Activated CD8-positive, alpha-beta T cell treated with anti-CD3 and anti-CD28 coated beads, Interleukin-2, amount 10 ng/mL, durations not matched to agents 7 days and 5 days (primary cell): ENCODE results near the gene MAN2A2. TPM values are rescaled to one million over a fixed set of nuclear protein-coding genes. Genes with fewer than 3 reads are reported as not detected.

ENCODE experiments used
- ATAC-seq: fragments of 150-1000 bp; cut with Tn5 transposase; one replicate; pipeline ENCODE4 v1.10.0; 2021; ENCODE audit warnings: moderate library complexity
- CTCF ChIA-PET: fragments of 350-600 bp; sonication (Branson Sonifier 250); formaldehyde crosslinking; loops from one replicate; lab custom pipeline; 2021; ENCODE audit warnings: antibody characterized with exemption; lab: Charles Lee
- POLR2A ChIA-PET: fragments of 350-600 bp; sonication (Branson Sonifier 250); formaldehyde crosslinking; loops from one replicate; lab custom pipeline; 2021; ENCODE audit warnings: antibody characterized with exemption; lab: Charles Lee
- DNase-seq: peaks from one replicate; pipeline ENCODE4 v3.0.0-alpha.2; 2020
- H3K27ac Mint-ChIP-seq: one replicate; pipeline ENCODE4 v1.8.0; 2021; ENCODE audit warnings: mild to moderate bottlenecking, mixed read lengths
- H3K27me3 Mint-ChIP-seq: one replicate; pipeline ENCODE4 v1.8.0; 2021; ENCODE audit warnings: low read depth, mixed read lengths
- H3K36me3 Mint-ChIP-seq: one replicate; pipeline ENCODE4 v1.8.0; 2021; ENCODE audit warnings: low read depth, mixed read lengths
- H3K4me1 Mint-ChIP-seq: one replicate; pipeline ENCODE4 v1.8.0; 2021; ENCODE audit warnings: low read depth, mixed read lengths
- H3K4me3 Mint-ChIP-seq: one replicate; pipeline ENCODE4 v1.8.0; 2021; ENCODE audit warnings: mild to moderate bottlenecking, mixed read lengths
- H3K9me3 Mint-ChIP-seq: one replicate; pipeline ENCODE4 v1.8.0; 2022; ENCODE audit warnings: mixed read lengths; ENCODE audit not compliant: insufficient read depth
- total RNA-seq, 2 experiments: library from RNA; stranded (reverse); gene quantifications; one replicate each; pipeline ENCODE4 v1.2.3, GENCODE V29; 2021

MAN2A2 gene
- total RNA-seq, 2 experiments from 2014 or later = 82.7 to 97.7 TPM

DNA sequence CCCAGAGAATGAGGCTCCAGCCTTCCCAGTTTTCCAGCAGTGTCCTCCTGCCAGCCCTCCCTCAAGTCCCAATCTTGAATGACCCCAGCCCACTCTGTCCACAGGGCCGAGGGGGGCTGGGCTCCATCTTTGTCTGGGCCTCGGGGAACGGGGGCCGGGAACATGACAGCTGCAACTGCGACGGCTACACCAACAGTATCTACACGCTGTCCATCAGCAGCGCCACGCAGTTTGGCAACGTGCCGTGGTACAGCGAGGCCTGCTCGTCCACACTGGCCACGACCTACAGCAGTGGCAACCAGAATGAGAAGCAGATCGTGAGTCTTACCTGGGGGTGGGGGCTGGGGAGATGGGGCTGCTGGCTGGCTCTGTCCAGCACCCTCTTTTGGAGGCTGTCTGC, 24.4 kb upstream of the MAN2A2 start:
- peaks cover 45% of the 10 kb centered on the region for H3K4me1 Mint-ChIP-seq
- DNase-seq (no peak), ATAC-seq (no peak)
- H3K36me3 Mint-ChIP-seq = peaks cover 57% of the 10 kb centered on the region
- peak overlapping the region; percentile 20 for H3K27ac Mint-ChIP-seq
- CTCF ChIA-PET = no interaction called here
- no peak overlapping the region for H3K4me3 Mint-ChIP-seq
- H3K27me3 Mint-ChIP-seq = no peaks in the 10 kb centered on the region
- POLR2A ChIA-PET = interaction anchor here (0.9 kb wide), 1 partner anchor 64 kb away, joined by 3 read pairs; no protein-coding TSS in a partner anchor
- no peaks in the 10 kb centered on the region for H3K9me3 Mint-ChIP-seq

DNA sequence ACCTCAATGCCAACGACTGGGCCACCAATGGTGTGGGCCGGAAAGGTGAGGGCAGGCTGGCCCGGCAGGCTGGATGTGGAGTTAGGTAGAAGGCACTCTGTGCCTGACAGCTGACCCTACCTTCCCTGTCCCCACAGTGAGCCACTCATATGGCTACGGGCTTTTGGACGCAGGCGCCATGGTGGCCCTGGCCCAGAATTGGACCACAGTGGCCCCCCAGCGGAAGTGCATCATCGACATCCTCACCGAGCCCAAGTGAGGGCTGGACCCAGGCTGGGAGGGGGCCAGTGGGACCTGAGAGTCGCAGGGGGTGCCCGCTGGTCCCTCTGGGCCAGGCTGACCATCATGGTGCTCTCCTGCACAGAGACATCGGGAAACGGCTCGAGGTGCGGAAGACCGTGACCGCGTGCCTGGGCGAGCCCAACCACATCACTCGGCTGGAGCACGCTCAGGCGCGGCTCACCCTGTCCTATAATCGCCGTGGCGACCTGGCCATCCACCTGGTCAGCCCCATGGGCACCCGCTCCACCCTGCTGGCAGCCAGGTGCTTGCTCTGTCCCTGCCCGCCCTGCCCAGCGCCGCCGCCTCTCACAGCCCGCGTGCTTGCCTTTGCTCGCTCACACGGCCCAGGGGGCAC, 23.3 kb upstream of the MAN2A2 start:
- Mint-ChIP-seq H3K4me1 (peaks cover 40% of the 10 kb centered on the region), H3K27me3 (no peaks in the 10 kb centered on the region), H3K36me3 (peaks cover 56% of the 10 kb centered on the region), H3K9me3 (no peaks in the 10 kb centered on the region), H3K4me3 (no peak overlapping the region), H3K27ac (no peak overlapping the region)
- CTCF ChIA-PET = no interaction called here
- POLR2A ChIA-PET = no interaction called here
- DNase-seq (no peak), ATAC-seq (no peak)

DNA sequence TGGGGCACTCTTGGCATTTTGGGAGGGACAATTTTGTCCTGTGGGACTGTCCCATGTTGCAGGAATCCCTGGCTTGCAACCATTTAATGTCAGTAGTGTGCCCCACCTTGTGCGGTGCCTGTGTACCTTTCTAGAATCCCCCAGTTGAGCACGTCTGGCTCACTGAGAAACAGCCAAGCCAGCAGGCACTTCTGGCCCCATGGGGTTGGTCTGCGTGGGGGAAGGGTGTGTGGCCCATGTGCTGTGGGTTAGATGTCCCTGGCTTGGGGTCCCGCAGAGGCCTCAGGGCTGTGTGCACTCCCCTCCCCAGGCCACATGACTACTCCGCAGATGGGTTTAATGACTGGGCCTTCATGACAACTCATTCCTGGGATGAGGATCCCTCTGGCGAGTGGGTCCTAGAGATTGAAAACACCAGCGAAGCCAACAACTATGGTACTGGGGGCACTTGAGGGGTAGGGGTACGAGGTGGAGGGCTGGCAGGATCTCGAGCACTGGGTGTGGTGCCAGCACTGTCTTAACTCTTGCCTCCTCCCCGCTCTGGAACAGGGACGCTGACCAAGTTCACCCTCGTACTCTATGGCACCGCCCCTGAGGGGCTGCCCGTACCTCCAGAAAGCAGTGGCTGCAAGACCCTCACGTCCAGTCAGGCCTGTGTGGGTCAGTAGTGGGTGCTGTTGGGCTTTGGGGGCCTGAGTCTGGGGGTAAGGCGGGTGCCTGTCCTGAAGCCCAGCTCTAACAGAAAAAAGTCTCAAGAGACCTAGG, 22.5 kb upstream of the MAN2A2 start:
- peaks cover 51% of the 10 kb centered on the region for H3K36me3 Mint-ChIP-seq
- POLR2A ChIA-PET = no interaction called here
- ATAC-seq (no peak), DNase-seq (no peak)
- H3K27ac Mint-ChIP-seq = no peak overlapping the region
- CTCF ChIA-PET = no interaction called here
- H3K4me3 Mint-ChIP-seq = no peak overlapping the region
- no peaks in the 10 kb centered on the region for H3K27me3 Mint-ChIP-seq
- H3K9me3 Mint-ChIP-seq = no peaks in the 10 kb centered on the region
- H3K4me1 Mint-ChIP-seq = peaks cover 44% of the 10 kb centered on the region

DNA sequence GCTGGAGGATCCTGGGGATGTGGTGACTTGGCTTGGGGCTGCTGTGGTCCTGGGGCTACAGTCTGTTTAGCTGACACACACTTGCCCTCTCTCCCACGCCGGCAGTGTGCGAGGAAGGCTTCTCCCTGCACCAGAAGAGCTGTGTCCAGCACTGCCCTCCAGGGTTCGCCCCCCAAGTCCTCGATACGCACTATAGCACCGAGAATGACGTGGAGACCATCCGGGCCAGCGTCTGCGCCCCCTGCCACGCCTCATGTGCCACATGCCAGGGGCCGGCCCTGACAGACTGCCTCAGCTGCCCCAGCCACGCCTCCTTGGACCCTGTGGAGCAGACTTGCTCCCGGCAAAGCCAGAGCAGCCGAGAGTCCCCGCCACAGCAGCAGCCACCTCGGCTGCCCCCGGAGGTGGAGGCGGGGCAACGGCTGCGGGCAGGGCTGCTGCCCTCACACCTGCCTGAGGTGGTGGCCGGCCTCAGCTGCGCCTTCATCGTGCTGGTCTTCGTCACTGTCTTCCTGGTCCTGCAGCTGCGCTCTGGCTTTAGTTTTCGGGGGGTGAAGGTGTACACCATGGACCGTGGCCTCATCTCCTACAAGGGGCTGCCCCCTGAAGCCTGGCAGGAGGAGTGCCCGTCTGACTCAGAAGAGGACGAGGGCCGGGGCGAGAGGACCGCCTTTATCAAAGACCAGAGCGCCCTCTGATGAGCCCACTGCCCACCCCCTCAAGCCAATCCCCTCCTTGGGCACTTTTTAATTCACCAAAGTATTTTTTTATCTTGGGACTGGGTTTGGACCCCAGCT, 21.7 kb upstream of the MAN2A2 start:
- ATAC-seq = no peak
- H3K27me3 Mint-ChIP-seq = no peaks in the 10 kb centered on the region
- ChIA-PET CTCF (interaction anchor here (1.1 kb wide), 1 partner anchor 63 kb away, joined by 3 read pairs; no protein-coding TSS in a partner anchor), POLR2A (interaction anchor here (0.6 to 1.1 kb wide), 5 partner anchors 29 to 234 kb away, joined by 3 to 6 read pairs (median 3); no protein-coding TSS in a partner anchor)
- no peak overlapping the region for H3K4me3 Mint-ChIP-seq
- no peaks in the 10 kb centered on the region for H3K9me3 Mint-ChIP-seq
- no peak for DNase-seq
- peaks cover 50% of the 10 kb centered on the region for H3K4me1 Mint-ChIP-seq
- H3K27ac Mint-ChIP-seq = no peak overlapping the region
- H3K36me3 Mint-ChIP-seq = peaks cover 51% of the 10 kb centered on the region

DNA sequence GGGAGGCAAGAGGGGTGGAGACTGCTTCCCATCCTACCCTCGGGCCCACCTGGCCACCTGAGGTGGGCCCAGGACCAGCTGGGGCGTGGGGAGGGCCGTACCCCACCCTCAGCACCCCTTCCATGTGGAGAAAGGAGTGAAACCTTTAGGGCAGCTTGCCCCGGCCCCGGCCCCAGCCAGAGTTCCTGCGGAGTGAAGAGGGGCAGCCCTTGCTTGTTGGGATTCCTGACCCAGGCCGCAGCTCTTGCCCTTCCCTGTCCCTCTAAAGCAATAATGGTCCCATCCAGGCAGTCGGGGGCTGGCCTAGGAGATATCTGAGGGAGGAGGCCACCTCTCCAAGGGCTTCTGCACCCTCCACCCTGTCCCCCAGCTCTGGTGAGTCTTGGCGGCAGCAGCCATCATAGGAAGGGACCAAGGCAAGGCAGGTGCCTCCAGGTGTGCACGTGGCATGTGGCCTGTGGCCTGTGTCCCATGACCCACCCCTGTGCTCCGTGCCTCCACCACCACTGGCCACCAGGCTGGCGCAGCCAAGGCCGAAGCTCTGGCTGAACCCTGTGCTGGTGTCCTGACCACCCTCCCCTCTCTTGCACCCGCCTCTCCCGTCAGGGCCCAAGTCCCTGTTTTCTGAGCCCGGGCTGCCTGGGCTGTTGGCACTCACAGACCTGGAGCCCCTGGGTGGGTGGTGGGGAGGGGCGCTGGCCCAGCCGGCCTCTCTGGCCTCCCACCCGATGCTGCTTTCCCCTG, 21.0 kb upstream of the MAN2A2 start:
- ATAC-seq = no peak
- H3K4me3 Mint-ChIP-seq = no peak overlapping the region
- H3K27me3 Mint-ChIP-seq = no peaks in the 10 kb centered on the region
- H3K9me3 Mint-ChIP-seq = no peaks in the 10 kb centered on the region
- CTCF ChIA-PET = interaction anchor here (0.6 to 1.1 kb wide), 2 partner anchors 64 to 564 kb away, joined by 3 read pairs; no protein-coding TSS in a partner anchor
- POLR2A ChIA-PET = interaction anchor here (0.6 to 1.1 kb wide), 5 partner anchors 29 to 234 kb away, joined by 3 to 6 read pairs (median 3); no protein-coding TSS in a partner anchor
- peaks cover 44% of the 10 kb centered on the region for H3K36me3 Mint-ChIP-seq
- DNase-seq = no peak
- no peak overlapping the region for H3K27ac Mint-ChIP-seq
- peaks cover 44% of the 10 kb centered on the region for H3K4me1 Mint-ChIP-seq

DNA sequence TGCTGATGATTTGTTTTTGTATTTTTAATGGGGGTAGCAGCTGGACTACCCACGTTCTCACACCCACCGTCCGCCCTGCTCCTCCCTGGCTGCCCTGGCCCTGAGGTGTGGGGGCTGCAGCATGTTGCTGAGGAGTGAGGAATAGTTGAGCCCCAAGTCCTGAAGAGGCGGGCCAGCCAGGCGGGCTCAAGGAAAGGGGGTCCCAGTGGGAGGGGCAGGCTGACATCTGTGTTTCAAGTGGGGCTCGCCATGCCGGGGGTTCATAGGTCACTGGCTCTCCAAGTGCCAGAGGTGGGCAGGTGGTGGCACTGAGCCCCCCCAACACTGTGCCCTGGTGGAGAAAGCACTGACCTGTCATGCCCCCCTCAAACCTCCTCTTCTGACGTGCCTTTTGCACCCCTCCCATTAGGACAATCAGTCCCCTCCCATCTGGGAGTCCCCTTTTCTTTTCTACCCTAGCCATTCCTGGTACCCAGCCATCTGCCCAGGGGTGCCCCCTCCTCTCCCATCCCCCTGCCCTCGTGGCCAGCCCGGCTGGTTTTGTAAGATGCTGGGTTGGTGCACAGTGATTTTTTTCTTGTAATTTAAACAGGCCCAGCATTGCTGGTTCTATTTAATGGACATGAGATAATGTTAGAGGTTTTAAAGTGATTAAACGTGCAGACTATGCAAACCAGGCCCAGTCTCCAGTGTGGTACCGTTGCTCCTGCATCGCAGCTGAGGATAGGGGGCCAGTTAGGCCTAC, 20.1 kb upstream of the MAN2A2 start:
- CTCF ChIA-PET = interaction anchor here (0.6 kb wide), 1 partner anchor 565 kb away, joined by 3 read pairs; no protein-coding TSS in a partner anchor
- no peak for ATAC-seq
- POLR2A ChIA-PET = no interaction called here
- Mint-ChIP-seq H3K27ac (peak overlapping the region; percentile 52), H3K4me3 (no peak overlapping the region), H3K9me3 (no peaks in the 10 kb centered on the region), H3K4me1 (peaks cover 36% of the 10 kb centered on the region), H3K36me3 (peaks cover 41% of the 10 kb centered on the region), H3K27me3 (no peaks in the 10 kb centered on the region)
- no peak for DNase-seq

DNA sequence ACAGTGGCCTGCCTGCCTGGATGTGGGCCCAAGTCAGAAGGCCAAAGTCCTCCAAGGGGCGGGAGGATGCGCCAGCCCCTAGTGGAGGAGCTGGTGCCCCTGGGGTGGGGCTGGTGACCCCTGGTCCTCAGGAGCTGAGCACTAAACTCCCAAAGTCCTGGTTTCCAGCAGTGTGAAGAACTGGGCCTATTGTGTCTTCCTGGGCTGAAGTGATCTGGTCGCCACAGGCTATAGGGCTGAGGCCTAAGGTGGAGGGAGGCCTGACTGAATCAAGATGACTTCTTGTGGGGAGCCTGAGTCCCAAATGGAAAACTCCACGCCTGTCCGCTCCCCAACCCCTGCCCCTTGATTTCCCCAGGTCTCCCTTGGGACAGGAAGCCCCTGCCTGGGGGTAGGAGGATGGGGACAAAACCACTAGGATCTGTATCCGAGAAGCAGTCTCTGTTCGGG, 19.6 kb upstream of the MAN2A2 start:
- ATAC-seq = no peak
- POLR2A ChIA-PET = interaction anchor here (0.6 kb wide), 1 partner anchor 80 kb away, joined by 4 read pairs; no protein-coding TSS in a partner anchor
- no peak for DNase-seq
- Mint-ChIP-seq H3K4me1 (peaks cover 35% of the 10 kb centered on the region), H3K27me3 (no peaks in the 10 kb centered on the region), H3K27ac (peak overlapping the region; percentile 52), H3K36me3 (peaks cover 38% of the 10 kb centered on the region), H3K9me3 (no peaks in the 10 kb centered on the region), H3K4me3 (no peak overlapping the region)
- CTCF ChIA-PET = interaction anchor here (3.9 kb wide), 1 partner anchor 48 kb away, joined by 40 read pairs; the partner anchor contains the start of gene HDDC3

DNA sequence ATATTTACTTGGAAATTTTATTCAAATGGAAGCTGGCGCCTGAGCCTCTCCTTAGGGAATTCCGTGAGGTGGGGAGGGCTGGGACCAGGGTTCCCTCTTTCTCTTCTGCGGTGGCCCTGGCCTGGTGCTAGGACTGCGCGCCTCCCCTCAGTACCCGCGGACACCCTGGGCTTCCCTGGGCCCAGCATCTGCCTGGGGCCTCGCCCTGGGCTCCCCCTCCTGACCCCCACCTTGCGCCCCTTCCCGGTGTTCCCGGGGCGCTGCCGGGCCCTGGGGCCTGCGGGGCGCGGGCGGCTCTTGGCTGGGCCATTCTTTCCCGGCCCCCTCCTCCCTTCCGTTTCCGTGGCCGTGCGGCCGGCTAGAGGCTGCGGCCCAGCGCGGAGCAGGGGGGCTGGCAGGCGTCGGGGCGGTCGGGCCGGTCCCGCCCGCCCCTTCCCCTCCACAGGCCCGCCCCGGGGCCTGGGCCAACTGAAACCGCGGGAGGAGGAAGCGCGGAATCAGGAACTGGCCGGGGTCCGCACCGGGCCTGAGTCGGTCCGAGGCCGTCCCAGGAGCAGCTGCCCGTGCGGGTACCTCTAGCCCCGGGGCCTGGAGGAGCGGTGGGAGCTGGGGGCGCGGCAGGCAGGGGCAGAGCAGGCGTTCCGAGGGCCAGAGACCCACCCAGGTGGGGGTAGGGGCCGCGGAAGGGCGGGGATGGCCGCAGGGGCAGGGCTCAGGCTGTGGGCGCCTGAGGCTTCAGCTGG, 19.0 kb upstream of the MAN2A2 start, which contains the start of gene FES:
Gene FES, plus strand, starts transcription at position 529 of the 743 bp plus-strand sequence. CDS start 542 bp downstream, outside the sequence.
- ATAC-seq (no peak), DNase-seq (no peak)
- Mint-ChIP-seq H3K36me3 (peaks cover 32% of the 10 kb centered on the region), H3K27ac (peak within 1 kb of the TSS; percentile 79), H3K9me3 (no peaks in the 10 kb centered on the region), H3K4me3 (peak within 1 kb of the TSS; percentile 52), H3K4me1 (peaks cover 35% of the 10 kb centered on the region), H3K27me3 (no peaks in the 10 kb centered on the region)
- ChIA-PET POLR2A (interaction anchor here (0.6 to 2.4 kb wide), 3 partner anchors 11 to 167 kb away, joined by 4 to 10 read pairs (median 7); partner anchors contain the start of gene BLM), CTCF (interaction anchor here (1.2 to 3.9 kb wide), 10 partner anchors 16 to 564 kb away, joined by 3 to 50 read pairs (median 15); partner anchors contain the start of genes HDDC3 and VPS33B)

DNA sequence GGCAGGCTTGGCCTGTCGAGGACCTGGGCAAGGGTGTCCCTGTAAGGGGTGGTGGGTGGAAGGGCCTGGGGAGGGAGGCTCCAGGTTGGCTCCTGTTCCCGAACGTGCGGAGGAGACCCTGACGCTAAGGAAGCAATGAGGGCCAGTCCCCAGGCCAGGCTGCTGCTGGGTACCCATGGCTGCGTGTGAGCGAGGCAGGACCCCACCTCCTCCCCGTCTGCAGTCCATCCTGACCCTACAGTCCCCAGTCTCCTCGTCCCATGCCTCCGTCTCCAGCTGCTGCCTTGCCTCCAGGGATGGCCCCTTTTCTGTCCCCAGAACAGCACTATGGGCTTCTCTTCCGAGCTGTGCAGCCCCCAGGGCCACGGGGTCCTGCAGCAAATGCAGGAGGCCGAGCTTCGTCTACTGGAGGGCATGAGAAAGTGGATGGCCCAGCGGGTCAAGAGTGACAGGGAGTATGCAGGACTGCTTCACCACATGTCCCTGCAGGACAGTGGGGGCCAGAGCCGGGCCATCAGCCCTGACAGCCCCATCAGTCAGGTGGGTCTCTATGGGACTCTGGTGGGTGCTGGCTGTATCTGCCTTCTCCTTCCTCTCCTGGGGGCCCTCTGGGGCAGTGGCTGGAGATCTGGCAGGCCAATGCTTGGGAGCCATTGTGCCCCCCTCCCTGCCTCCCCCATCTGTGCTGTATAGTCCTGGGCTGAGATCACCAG, 18.2 kb upstream of the MAN2A2 start:
- Mint-ChIP-seq H3K9me3 (no peaks in the 10 kb centered on the region), H3K4me1 (peaks cover 39% of the 10 kb centered on the region), H3K27ac (peak overlapping the region; percentile 79), H3K27me3 (no peaks in the 10 kb centered on the region), H3K36me3 (peaks cover 25% of the 10 kb centered on the region), H3K4me3 (peak overlapping the region; percentile 52)
- CTCF ChIA-PET = interaction anchor here (0.5 to 3.9 kb wide), 52 partner anchors 10 to 577 kb away, joined by 3 to 50 read pairs (median 7); partner anchors contain the start of genes BLM, FURIN, HDDC3 and MAN2A2
- POLR2A ChIA-PET = interaction anchor here (1.6 to 2.4 kb wide), 2 partner anchors 11 to 168 kb away, joined by 7 to 10 read pairs; partner anchors contain the start of gene BLM
- DNase-seq = no peak
- peak; percentile 3 for ATAC-seq
